Adipose tissue (tissue), 3 donors: ENCODE data around the gene PACS1. TPM values are rescaled to one million over a fixed set of nuclear protein-coding genes. Genes with fewer than 3 reads are reported as not detected.

Source experiments
- H3K27ac ChIP-seq: one replicate; pipeline ENCODE4 v1.5.1; 2013; ENCODE audit warnings: low read depth, low read length
- WGBS, 3 donors: extraction: QIAGEN DNeasy Blood & Tissue Kit; methylation state at CpG; one replicate each; pipeline ENCODE4 v1.1.7; 2013; 5-methylcytosine and 5-hydroxymethylcytosine counted together
- polyA plus RNA-seq, 3 donors: library from polyadenylated mRNA; stranded (reverse); fragments of 200-250 nt; gene quantifications; one replicate each; pipeline ENCODE4 v1.2.3, GENCODE V29; 2013
- donor health status: healthy with polysubstance abuse.
- donor health status: Bipolar disorder and iron deficiency.
- donor health status: healthy.

Gene PACS1
- polyA plus RNA-seq, 3 donors: 16.6 to 29.4 (median 26.5) TPM

DNA sequence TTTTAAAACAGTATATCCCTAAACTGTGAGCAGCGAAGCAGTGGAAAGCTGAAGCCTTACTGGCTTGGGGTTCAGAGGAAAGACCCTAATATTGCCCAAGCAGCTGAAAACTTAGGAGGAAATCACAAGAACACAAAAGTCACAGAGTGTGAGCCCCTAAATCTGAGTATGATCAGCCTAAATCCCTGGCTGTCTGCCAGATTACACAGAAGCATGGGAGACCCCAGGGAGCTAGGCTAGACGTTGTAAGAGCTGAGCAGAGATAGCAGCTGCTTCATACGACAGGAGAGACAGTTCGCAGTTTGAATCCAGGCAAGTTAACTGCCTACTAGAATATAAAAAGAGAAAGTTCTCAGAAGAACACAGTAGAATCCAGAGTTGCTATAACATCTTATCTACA lies 81.2 kb downstream of the PACS1 start:
- H3K27ac ChIP-seq: no peak overlapping the region
- 63 to 84% (median 81%) methylated on average over 4 of the region's 4 CpGs for WGBS, 3 donors

DNA sequence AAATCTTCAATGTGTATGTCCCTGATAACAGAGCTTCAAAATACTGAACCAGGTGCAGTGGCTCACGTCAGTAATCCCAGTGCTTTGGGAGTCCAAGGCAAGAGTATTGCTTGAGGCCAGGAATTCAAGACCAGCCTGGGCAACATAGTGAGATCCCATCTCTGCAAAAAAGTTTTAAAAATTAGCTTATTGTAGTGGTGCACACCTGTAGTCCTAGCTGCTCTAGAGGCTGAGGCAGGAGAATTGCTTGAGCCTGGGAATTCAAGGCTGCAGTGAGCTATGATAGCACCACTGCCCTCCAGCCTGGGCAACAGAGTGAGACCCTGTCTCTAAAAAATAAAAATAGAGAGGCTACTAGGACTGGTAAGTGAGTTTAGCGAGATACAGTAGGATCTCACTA lies 84.0 kb downstream of the PACS1 start:
- WGBS, 3 donors: 79 to 96% (median 95%) methylated on average over 2 of the region's 2 CpGs
- no peak overlapping the region for H3K27ac ChIP-seq

DNA sequence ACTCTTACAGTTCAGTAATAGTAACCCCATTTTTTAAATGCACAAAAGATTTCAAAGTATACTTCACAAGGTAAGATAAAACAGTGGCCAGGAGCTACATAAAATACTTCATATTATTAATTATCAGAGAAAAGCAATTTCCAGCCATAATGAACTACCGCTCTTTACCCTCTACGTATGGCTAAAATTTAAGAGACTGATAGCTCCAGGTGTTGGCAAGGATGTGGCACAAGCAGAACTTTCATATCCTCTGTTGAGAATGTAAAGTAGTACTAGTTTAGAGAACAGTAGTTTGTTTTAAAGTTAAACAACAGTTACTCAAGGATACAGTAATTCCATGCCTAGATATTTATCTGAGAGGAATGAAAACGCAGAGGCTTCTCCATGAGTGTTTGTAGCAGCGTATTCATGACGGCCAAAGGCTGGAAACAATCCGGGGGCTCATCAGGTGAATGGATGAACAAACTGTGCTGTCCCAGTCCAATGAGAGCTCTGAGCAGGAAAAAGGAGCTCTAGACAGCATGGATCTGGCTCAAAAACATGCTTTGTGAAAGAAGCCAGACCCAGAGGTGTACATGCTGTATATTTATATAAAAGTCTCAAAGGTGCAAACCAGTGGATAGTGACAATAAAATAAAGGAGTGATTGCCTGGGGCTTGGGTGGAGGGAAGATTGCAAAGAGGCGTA lies 85.5 kb downstream of the PACS1 start:
- no peak overlapping the region for H3K27ac ChIP-seq
- 95 to 96% (median 96%) methylated on average over 7 of the region's 7 CpGs for WGBS, 3 donors

DNA sequence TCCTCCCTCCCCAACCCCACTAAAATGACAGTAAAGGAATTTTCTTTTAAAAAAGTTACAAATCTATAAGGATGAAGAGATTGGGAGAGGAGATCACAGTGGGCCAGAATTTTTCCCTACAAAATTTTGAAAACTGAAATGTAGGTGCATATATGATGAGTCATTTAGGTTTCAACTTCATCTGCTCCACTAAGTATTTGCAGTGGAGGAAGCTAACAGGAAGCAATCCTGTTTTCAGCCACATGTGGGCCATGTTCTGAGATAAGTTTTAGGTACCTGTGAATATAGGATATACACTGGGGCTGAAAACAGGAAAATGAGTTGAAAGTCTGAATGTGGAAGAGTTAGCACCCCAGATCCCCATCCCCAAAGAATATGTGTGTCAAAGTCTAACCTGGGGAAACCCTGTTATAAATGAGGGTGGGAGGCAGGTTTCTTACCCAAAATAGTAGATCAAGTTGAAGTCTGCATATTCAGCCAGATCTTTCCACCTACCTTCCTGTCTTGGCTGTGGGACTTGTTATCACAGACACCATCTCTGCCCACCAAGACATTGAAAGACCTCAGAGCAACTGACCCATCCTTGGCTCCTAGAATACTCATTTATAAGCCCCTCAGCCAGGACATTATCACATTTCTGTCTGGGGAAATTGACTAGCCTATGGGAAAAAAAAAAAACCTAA lies 87.3 kb downstream of the PACS1 start:
- H3K27ac ChIP-seq: no peak overlapping the region

DNA sequence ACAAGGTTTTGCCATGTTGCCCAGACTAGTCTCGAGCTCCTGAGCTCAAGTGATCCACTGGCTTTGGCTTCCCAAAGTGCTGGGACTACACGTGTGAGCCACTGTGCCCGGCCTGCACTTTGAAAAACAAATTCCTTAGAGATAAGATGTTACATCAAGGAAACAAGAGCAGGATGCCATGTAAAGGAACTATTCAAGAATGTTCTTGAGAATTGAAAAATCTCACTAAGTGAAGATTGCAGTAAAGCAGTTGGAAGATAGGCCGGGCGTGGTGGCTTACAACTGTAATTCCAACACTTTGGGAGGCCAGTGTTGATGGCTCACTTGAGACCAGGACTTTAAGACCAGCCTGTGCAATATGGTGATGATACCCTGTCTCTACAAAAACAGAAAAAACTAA lies 88.1 kb downstream of the PACS1 start:
- 87 to 96% (median 94%) methylated on average over 5 of the region's 5 CpGs for WGBS, 3 donors
- no peak overlapping the region for H3K27ac ChIP-seq

DNA sequence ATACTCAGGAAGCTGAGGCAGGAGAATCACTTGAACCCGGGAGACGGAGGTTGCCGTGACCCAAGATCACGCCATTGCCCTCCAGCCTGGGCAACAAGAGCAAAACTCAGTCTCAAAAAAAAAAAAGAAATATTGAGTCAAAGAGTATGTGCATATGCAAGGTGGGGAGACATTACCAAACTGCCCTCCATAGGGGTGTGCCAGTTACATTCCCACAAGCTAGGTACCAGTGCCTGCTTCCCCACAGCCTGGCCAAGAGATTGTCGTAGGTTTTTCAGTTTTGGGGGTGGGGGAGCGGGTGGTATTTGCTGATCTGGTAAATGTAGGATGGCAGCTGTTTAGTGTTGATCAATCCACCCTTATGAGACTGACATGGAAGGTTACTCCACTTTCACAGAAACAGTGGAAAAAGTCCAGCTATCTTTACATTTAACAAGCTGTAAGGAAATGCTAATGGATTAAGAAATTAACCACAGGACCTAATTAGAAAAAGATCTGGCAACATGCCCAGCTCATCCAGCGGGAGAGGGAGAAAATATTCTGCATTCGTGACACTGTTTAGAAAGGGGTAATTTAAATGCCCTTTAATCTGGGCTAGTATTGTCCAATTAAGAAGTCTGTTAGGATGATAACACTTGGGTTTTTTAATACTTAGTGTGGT lies 89.4 kb downstream of the PACS1 start:
- no peak overlapping the region for H3K27ac ChIP-seq
- WGBS, 3 donors: 67 to 69% (median 67%) methylated on average over 8 of the region's 8 CpGs

DNA sequence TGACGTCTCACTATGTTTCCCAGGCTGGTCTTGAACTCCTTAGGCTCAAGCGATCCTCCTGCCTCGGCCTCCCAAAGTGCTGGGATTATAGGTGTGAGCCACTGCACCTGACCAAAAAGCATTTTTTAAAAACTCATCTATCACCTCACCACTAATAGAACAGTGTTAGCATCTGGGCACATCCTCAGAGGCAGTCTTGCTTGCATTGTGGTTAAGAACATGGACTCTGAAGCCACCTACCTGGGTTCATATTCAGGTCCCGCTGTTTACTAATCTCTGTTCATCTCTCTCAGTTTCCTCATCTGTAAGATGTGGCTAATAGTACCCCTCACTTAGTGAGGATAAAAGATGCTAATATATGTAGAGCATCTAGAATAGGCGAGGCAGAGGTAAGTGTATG lies 90.6 kb downstream of the PACS1 start:
- 94 to 98% (median 94%) methylated on average over 5 of the region's 5 CpGs for WGBS, 3 donors
- no peak overlapping the region for H3K27ac ChIP-seq

DNA sequence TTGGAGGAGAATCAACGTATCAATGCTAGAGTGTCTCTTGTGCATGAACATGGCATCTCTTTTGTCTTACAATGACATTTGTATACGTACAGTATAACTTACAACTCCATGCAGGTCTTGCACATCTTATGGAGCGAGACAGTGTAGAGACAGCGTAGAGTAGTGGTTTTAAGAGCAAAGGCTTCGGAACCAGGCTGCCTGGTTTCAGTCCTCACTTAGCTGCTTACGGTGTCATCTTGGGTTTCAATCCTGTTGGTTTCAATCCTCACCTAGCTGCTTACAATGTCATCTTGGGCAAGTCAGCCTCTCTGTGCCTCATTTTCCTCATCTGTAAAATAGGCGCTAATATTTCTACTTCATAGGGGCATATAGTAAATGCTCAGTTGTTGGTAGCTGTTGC lies 98.2 kb downstream of the PACS1 start:
- H3K27ac ChIP-seq: no peak overlapping the region
- 95 to 97% (median 95%) methylated on average over 7 of the region's 7 CpGs for WGBS, 3 donors

DNA sequence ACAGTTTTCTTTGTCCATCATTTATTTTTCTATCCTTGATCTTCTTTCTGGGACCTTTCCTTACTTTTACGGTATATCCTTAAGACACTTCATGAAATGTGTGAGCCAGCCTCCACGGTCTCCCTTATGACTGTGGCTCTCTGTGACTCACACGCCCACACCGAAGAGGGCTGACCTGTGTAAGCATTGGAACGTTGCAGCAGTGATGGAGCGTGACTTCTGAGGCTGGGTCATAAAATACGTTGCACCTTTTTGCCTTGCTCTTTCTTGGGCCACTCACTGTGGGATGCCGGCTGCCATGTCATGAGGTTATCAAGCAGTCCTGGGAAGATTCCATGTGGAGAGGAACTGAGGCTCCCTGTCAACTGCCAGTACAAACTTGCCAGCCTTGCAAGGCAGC lies 102.1 kb downstream of the PACS1 start:
- H3K27ac ChIP-seq: no peak overlapping the region
- WGBS, 3 donors: 84 to 88% (median 87%) methylated on average over 8 of the region's 8 CpGs

DNA sequence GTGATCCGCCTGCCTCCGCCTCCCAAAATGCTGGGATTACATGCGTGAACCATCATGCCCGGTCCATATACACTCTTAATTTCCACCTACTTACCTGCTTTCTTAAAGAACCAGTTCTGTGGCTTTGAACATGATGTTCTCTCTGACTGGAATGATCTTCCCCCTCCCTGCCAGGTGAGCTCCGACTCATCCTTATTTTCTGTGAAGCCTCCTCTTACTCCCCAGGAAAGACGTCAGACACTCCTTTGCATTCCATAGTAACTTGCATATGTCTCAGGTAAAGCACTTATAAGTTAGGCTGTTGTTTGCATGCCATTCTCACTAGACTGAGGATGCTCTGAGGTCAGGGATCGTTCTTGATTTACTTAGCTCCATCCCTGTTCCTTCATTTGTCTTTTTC lies 106.6 kb downstream of the PACS1 start:
- WGBS, 3 donors: 89 to 94% (median 92%) methylated on average over 7 of the region's 7 CpGs
- no peak overlapping the region for H3K27ac ChIP-seq

DNA sequence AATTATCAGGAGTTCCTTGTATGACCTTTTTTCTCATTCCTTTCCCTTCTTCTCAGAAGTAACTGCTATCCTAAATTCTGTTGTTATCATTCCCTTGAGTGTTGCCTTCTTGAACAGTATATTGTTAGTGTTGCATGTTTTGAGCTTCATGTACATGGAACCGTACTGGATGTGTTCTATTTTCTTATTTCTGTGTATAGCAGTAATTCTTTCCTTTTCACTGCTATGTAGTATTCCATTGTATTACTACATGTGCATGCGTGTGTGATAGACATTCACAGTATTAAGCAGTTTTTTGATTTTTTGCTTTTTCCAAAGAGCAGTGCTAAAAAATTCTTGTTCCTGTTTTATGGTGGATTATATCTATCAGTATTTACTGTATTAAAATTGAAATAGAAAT lies 108.1 kb downstream of the PACS1 start:
- WGBS, 3 donors: 97 to 99% (median 98%) methylated on average over 2 of the region's 2 CpGs
- no peak overlapping the region for H3K27ac ChIP-seq

DNA sequence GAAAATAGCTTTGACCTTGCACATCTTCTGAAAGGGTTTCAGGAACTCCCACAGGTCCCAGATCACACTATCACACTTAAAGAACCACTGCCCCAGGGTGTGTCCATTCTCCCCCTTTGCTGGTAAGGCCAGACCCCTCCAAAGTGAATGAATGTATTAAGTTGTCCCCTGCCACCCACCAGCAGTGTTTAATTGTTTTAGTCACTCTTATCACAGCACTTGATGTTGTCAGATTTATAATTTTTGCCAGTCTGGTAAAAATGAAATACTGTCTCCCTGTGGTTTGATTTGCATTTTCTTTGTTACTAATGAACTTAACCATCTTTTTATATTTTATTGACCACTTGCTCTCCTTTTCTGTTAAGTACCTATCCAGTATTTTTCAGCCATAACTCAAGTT lies 108.8 kb downstream of the PACS1 start:
- no peak overlapping the region for H3K27ac ChIP-seq

DNA sequence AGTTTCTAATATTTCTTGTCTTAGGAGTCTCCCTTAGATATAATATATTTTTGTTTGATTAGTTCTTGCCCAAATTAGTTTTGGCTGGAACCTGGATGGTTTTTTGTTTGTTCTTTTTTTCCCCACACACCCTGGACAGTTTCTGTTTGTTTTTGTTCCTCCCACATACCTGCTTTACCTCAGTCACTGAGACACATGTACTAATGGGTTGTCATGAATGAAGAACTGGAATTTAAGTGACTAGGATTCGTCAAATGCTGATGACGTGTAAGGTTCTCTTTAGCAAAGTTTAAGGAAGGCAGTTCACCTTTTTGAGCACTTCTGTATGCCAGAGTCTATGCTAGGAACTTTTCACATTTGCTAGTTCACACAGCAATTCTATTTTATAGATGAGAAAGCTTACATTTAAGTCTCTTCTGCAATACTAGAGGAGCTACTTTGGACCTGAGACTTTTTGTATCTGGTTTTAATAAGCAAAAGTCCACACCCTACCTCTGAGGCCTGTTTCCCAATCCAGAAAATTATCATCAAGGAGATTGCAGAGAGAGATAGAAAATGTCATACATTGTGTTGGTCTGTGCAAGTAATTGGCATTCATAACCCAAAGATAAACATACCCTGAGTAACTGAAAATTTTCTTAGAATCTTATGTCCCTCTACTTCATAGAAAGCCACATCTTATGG lies 111.7 kb downstream of the PACS1 start:
- WGBS, 3 donors: 49 to 91% (median 88%) methylated on average over 2 of the region's 2 CpGs
- H3K27ac ChIP-seq: no peak overlapping the region

DNA sequence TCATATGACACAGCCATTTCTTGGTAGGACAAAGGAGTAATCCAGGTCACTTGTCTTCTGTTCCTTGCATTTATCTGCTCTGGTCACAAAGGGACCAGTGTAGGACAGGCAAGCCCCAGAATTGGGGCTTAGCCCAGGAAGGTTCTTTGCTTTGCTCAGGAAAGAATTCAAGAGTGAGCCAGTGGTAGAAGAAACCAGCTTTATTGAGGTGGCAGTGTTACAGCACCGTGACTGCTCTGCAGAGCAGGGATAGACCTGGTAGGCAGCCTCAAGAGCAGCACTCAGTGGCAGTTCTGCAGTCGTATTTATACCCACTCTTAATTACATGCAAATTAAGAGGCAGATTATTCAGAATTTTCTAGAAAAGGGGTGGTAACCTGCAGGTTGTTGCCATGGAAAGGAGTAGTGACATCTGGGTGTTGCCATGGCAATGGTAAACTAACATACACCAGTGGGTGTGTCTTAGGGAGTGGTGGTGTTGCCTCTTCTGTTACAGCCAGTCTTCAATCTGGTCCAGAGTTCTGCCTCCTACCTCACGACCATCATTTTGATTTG lies 113.5 kb downstream of the PACS1 start:
- 82 to 87% (median 82%) methylated on average over 3 of the region's 3 CpGs for WGBS, 3 donors

DNA sequence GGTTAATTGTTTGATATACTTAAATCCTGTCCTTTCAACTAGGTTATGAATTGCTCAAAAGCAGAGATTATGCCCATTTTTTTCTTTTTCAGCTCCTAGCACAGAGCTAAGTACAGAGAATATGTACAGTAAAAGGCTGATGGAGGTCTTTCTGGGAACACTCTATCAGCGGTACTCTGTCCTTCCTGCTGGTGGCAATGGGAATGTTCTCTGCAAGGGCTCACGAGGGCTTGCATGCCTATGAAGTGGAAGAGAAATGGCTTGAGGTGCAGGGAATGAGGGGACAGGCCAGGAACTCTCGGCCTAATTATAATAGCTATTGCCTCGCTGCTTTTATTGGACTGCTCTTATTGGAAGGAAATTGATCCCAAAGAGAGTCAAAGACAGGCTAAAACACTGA lies 114.7 kb downstream of the PACS1 start:
- H3K27ac ChIP-seq: no peak overlapping the region
- WGBS, 3 donors: 88 to 95% (median 91%) methylated on average over 4 of the region's 4 CpGs

More for the DNA sequence above, 113.5 kb downstream of the PACS1 start:
- no peak overlapping the region for H3K27ac ChIP-seq

DNA sequence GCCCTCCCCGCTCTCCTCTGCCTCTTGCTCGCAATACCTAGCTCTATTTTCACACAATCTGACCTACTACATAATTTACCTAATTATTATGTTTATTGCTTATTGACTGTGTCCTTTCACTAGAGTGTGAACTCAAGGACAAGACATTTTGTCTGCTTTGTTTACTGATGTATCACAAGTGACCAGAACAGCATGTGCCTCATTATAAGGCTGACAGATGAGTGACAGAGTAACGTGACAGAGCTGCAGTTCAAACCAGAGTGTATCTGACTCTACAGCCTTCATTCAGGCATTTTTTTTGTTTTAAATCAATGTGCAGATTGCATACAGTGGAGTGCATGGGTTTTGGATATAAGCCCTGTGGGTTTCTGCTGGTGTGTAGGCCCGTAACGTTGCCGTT lies 116.4 kb downstream of the PACS1 start:
- WGBS, 3 donors: 96 to 97% (median 96%) methylated on average over 6 of the region's 6 CpGs

DNA sequence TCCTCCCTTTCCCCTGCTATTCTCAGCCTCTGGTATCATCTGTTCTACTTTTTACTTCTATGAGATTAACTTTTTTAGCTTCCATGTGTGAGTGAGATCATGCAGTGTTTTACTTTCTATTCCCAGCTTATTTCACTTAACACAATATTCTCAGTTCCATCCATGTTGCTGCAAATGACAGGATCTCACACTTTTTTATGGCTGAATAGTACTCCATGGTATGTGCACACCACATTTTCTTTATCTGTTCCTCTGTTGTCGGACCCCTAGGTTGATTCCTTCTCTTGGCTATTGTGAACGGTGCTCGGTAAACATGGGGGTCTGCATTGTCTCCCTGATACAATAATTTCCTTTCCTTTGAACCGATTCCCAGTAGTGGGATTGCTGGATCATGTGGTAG lies 117.4 kb downstream of the PACS1 start:
- WGBS, 3 donors: 97 to 99% (median 97%) methylated on average over 4 of the region's 4 CpGs
- H3K27ac ChIP-seq: no peak overlapping the region

More for the DNA sequence above, 116.4 kb downstream of the PACS1 start:
- no peak overlapping the region for H3K27ac ChIP-seq

DNA sequence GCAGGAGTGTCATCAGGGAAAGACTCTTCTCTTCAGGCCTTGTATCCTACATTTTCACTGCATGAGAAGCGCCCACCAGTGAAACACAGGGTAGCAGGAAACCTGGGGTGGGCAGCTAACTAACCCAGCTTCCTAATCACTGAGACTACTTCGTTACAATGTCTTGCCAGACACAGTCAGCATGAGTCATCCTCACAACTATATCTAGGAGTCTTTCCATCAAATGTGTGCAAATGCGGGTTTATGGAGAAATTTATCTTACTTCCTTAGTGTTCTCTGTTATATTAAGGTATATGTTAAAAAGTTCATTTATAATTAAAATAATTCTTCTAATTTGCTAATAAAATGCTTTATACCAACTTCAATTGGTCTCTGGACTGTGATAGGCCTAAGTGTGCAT lies 118.5 kb downstream of the PACS1 start:
- WGBS, 3 donors: 75 to 86% (median 77%) methylated on average over 3 of the region's 3 CpGs
- H3K27ac ChIP-seq: no peak overlapping the region
